Spinal cord (tissue), 10 donors: Measurements from ENCODE around the gene ACR. TPM values are rescaled to one million over a fixed set of nuclear protein-coding genes. Genes with fewer than 3 reads are reported as not detected.
"Not testable (repeated sequence)": the region's sequence is repeated elsewhere in the genome, so short reads cannot be mapped to it uniquely, and the experiment has no call there.

ENCODE experiments used
- DNase-seq, 6 donors: peaks; one replicate each; pipeline versions ENCODE4 v3.0.0 to v3.0.0-alpha.2; 2013 to 2015; ENCODE audit warnings: low spot score in 6 of 6, low read depth in 4 of 6
- H3K27ac ChIP-seq: one replicate; pipeline ENCODE4 v1.5.1; 2013; ENCODE audit warnings: low read depth, low read length, control low read depth
- H3K27me3 ChIP-seq: one replicate; pipeline ENCODE4 v1.6.1; 2013; ENCODE audit warnings: low read length; ENCODE audit not compliant: control insufficient read depth, insufficient read depth
- H3K36me3 ChIP-seq: one replicate; pipeline ENCODE4 v1.6.1; 2013; ENCODE audit warnings: low read length; ENCODE audit not compliant: control insufficient read depth, insufficient read depth
- H3K4me1 ChIP-seq: one replicate; pipeline ENCODE4 v1.6.1; 2013; ENCODE audit warnings: low read length; ENCODE audit not compliant: control insufficient read depth, insufficient read depth
- H3K4me3 ChIP-seq: one replicate; pipeline ENCODE4 v1.5.1; 2013; ENCODE audit warnings: low read depth, low read length, control low read depth
- H3K9me3 ChIP-seq: one replicate; pipeline ENCODE4 v1.6.1; 2013; ENCODE audit warnings: low read length; ENCODE audit not compliant: control insufficient read depth, insufficient read depth
- WGBS: methylation state at CpG from one replicate; pipeline ENCODE4 v1.1.5; 2013; ENCODE audit warnings: missing lambda C conversion rate; ENCODE audit not compliant: insufficient coverage; 5-methylcytosine and 5-hydroxymethylcytosine counted together
- polyA plus RNA-seq, 2 donors: library from polyadenylated mRNA; unstranded; fragments of 120-200 nt; gene quantifications; one replicate each; pipeline ENCODE4 v1.2.1, GENCODE V29; 2013; ENCODE audit not compliant: insufficient read length in 2 of 2
- total RNA-seq, 2 donors: library from RNA; depleted of rRNA in 1 of 2; stranded (reverse); fragments of 120-200 nt in 1 of 2; fragments of >200 nt in 1 of 2; gene quantifications; one replicate each; pipeline versions ENCODE4 v1.2.3 to v1.2.4, GENCODE V29; 2013 to 2014
- donor health status: healthy.

Gene ACR
- total and polyA plus RNA-seq, 4 donors = 0.17 to 0.98 (median 0.70) TPM; not detected in 1

DNA sequence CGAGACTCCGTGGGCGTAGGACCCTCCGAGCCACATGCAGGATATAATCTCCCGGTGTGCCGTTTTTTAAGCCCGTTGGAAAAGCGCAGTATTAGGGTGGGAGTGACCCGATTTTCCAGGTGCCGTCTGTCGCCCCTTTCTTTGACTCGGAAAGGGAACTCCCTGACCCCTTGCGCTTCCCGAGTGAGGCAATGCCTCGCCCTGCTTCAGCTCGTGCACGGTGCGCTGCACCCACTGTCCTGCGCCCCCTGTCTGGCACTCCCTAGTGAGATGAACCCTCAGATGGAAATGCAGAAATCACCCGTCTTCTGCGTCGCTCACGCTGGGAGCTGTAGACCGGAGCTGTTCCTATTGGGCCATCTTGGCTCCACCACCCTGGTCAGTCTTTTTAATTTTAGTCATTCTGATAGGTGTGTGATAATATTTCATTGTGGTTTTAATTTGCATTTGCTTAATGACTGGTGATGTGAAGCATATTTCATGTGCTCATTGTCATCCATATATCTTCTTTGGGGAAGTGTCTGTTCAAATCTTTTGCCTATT, 19.0 kb downstream of the ACR start:
- not testable (repeated sequence) for H3K27me3 ChIP-seq, H3K27ac ChIP-seq, H3K9me3 ChIP-seq, H3K4me1 ChIP-seq, H3K36me3 ChIP-seq
- H3K4me3 ChIP-seq = peak overlapping the region; percentile 40
- WGBS = 0% methylated on average over 18 of the region's 24 CpGs
- peak in 1 of 6 donors; percentile 14 for DNase-seq

GRCh38 chr22:50759597-50760341, 21.8 kb downstream of the ACR start:
- H3K27ac ChIP-seq, H3K9me3 ChIP-seq, H3K4me1 ChIP-seq, H3K36me3 ChIP-seq, DNase-seq, H3K4me3 ChIP-seq, H3K27me3 ChIP-seq: not testable (repeated sequence)
- no CpG with 5 or more reads among the region's 10 CpGs for WGBS

DNA sequence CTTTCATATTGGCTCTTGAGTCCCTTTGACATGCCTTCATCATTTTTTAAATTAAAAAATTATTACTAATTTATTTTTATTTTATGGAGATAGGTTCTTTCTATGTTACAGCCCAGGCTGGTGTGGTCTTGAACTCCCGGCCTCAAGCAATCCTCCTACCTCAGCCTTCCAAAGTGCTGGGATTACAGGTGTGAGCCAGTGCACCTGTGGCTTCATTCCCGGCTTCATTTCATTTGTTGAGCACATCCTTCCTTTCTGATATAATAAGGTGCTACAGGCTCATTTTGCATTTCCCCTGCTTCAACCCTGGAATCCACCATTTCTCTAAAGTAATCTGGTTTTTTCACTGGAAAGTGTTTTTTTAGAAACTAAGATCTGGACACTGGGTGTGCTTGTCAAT, 23.8 kb downstream of the ACR start:
- not testable (repeated sequence) for H3K27ac ChIP-seq, H3K27me3 ChIP-seq, H3K36me3 ChIP-seq, H3K9me3 ChIP-seq, DNase-seq, H3K4me3 ChIP-seq, H3K4me1 ChIP-seq
- WGBS = no CpG with 5 or more reads among the region's 2 CpGs

DNA sequence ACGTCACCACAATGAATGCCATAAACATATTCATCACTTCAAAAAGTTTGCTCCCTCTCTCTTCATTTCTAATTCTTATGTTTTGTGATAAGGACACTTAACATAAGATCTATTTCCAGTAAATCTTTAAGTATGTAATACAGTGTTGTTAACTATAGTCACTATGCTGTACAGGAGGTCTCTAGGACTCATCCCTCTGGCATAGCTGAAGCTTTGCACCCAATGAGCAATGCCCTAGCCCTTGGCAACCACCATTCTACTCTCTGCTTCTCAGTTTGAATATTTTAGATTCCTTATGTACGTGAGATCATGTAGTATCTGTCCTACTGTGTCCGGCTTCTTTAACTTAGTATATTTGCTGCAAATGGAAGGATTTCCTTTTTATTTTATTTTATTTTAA, 26.3 kb downstream of the ACR start:
- not testable (repeated sequence) for H3K27me3 ChIP-seq, H3K27ac ChIP-seq, H3K4me1 ChIP-seq, H3K36me3 ChIP-seq, H3K9me3 ChIP-seq, DNase-seq, H3K4me3 ChIP-seq
- WGBS = no CpG with 5 or more reads among the region's 3 CpGs

- H3K4me3 ChIP-seq, H3K9me3 ChIP-seq, H3K4me1 ChIP-seq, H3K27me3 ChIP-seq, H3K27ac ChIP-seq: not testable (repeated sequence)
- WGBS = 14% methylated on average over 11 of the region's 12 CpGs
- peaks cover 10% of the 10 kb centered on the region for H3K36me3 ChIP-seq
- DNase-seq = peak in 2 of 6 donors; percentile 44 to 45
Measured at GRCh38 chr22:50775132-50775531, 37.1 kb downstream of the ACR start.

DNA sequence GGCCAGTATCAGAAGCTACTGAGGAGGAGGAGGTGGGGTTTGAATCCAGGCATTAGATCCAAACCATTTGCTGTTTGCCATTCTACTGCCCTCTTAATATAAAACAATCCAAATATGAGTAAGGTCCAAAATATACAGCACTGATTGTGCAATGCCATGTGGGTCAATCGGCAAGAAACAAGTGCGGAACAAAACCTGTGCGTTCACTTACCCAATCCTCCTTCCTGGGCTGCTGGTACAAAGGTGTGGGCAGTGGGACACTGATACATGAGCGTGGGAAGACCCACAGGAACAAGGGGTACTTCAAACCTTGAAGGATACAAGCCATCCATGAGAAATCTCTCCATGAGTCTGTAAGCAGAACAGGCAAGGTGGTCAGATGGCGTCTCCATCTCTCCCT, 39.6 kb downstream of the ACR start:
- H3K4me3 ChIP-seq, H3K27ac ChIP-seq, H3K9me3 ChIP-seq, DNase-seq, H3K27me3 ChIP-seq, H3K4me1 ChIP-seq: not testable (repeated sequence)
- H3K36me3 ChIP-seq = peaks cover 10% of the 10 kb centered on the region
- WGBS = no CpG with 5 or more reads among the region's 5 CpGs

DNA sequence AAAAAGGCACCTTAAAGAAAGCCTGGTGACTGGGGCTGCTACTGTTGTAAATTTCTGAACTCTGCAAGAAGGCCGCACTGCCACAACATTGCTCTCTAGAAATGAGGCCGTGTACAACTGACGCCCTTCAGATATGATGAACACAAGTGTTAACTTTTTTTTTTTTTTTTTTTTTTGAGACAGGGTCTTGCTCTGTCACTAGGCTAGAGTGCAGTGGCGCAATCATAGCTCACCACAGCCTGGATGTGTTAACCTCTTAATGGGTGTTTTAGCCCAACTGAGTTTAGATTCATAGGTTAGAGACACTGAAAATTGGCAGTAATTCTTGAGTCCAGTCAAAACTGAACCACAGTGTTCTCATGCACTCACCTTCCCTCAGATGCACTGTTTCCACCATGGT, 42.2 kb downstream of the ACR start:
- not testable (repeated sequence) for H3K4me1 ChIP-seq, H3K36me3 ChIP-seq, H3K27ac ChIP-seq, DNase-seq, H3K4me3 ChIP-seq, H3K27me3 ChIP-seq, H3K9me3 ChIP-seq
- 100% methylated on average over 1 of the region's 4 CpGs for WGBS

DNA sequence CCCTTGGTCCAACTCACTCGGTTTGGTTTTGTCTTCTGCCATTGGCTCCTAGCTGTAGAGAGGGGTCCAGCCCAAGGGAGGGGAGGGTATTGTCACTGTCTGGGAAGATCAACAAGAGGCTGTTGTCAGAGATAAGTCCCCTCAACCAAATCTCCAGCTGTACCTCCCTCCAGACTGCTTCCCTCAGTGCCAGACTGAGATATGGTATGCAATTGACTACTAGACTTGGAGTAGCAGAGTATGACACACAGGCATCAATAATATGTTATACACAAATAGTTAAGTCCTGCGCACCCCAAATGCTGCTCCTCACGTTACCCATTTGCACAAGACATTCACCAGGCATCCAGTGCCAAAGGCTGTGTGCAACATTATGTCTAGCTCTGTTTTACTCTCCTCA, 44.2 kb downstream of the ACR start:
- not testable (repeated sequence) for H3K4me1 ChIP-seq, H3K9me3 ChIP-seq, H3K27ac ChIP-seq, H3K4me3 ChIP-seq, DNase-seq, H3K36me3 ChIP-seq, H3K27me3 ChIP-seq
- WGBS = no CpG with 5 or more reads among the region's 3 CpGs

- peak; percentile 62 to 95 (median 70) for DNase-seq
- not testable (repeated sequence) for H3K27ac ChIP-seq, H3K4me1 ChIP-seq, H3K9me3 ChIP-seq, H3K27me3 ChIP-seq, H3K36me3 ChIP-seq
- peak within 1 kb of the TSS; percentile 41 for H3K4me3 ChIP-seq
- 0% methylated on average over 16 of the region's 77 CpGs for WGBS
Measured at GRCh38 chr22:50783033-50783879, 45.3 kb downstream of the ACR start, which contains the start of gene RABL2B. Gene RABL2B, minus strand, starts transcription at chr22:50783636. Its CDS starts 1,342 bp downstream, at chr22:50782294.
